Psoas muscle (tissue), 8 donors: Measurements from ENCODE around the gene DIDO1. TPM values are rescaled to one million over a fixed set of nuclear protein-coding genes. Genes with fewer than 3 reads are reported as not detected.
A peak's percentile ranks its signal among the peaks of the same experiment; 100 is the strongest.

Experiments used
- ATAC-seq, 4 donors: fragments of 200-7000 bp; cut with Tn5 transposase; one replicate each; pipeline ENCODE4 v1.9.1; 2020; ENCODE audit warnings: moderate library complexity in 3 of 4, mild to moderate bottlenecking in 2 of 4
- DNase-seq, 2 donors: peaks; one replicate each; pipeline ENCODE4 v3.0.0-alpha.2; 2020
- H3K27ac ChIP-seq: fragments of 200-600 bp; one replicate; pipeline ENCODE4 v1.8.0; 2022
- H3K27me3 ChIP-seq, 3 donors: fragments of 200-600 bp in 1 of 3; one replicate each; pipeline versions ENCODE4 v1.6.1 to v1.8.0; 2013 to 2022; ENCODE audit warnings: low read length in 2 of 3, mild to moderate bottlenecking in 2 of 3, moderate library complexity in 1 of 3; ENCODE audit not compliant: insufficient read depth in 3 of 3
- H3K36me3 ChIP-seq, 2 donors: fragments of 200-600 bp in 1 of 2; one replicate each; pipeline versions ENCODE4 v1.6.1 to v1.8.0; 2013 to 2022; ENCODE audit warnings: low read depth in 1 of 2, mild to moderate bottlenecking in 1 of 2, moderate library complexity in 1 of 2; ENCODE audit not compliant: insufficient read depth in 1 of 2
- H3K4me1 ChIP-seq: fragments of 200-600 bp; one replicate; pipeline ENCODE4 v1.8.0; 2022
- H3K4me3 ChIP-seq: fragments of 200-600 bp; one replicate; pipeline ENCODE4 v1.8.0; 2022; ENCODE audit warnings: mild to moderate bottlenecking
- H3K9me3 ChIP-seq: fragments of 200-600 bp; one replicate; pipeline ENCODE4 v1.8.0; 2022
- WGBS, 3 donors: extraction: QIAGEN DNeasy Blood & Tissue Kit; methylation state at CpG; one replicate each; pipeline versions ENCODE4 v1.1.6 to v1.1.7; 2013; 5-methylcytosine and 5-hydroxymethylcytosine counted together
- intact Hi-C, 2 donors: fragments of 100-400 bp; cut with DNase I; formaldehyde crosslinking; loops; one replicate each; pipeline versions ENCODE4 v1.11.0 to v1.14.2; 2022
- long read RNA-seq, 2 donors: library from polyadenylated mRNA; unstranded; transcript quantifications; one replicate each; pipeline ENCODE4 v2.0.0, GENCODE V29; 2021
- polyA plus RNA-seq, 3 donors: library from polyadenylated mRNA; stranded (reverse); fragments of 200-250 nt; gene quantifications; one replicate each; pipeline ENCODE4 v1.2.3, GENCODE V29; 2013
- total RNA-seq, 4 donors: library from RNA; stranded (reverse); fragmentation: NEBNext Ultra II Directional in 2 of 4; extraction: Animal tissue kit (Norgen Biotek cat#: 25700) in 2 of 4; gene quantifications; one replicate each; pipeline versions ENCODE4 v1.2.1 to v1.2.4, GENCODE V29; 2021 to 2023
- TF ChIP-seq, protein P1 (sequence below): fragments of 200-600 bp; IDR thresholded peaks from one replicate; pipeline ENCODE4 v1.8.0; 2022; ENCODE audit warnings: antibody characterized with exemption
- donor health status: healthy with polysubstance abuse.
- donor health status: DM: no; HTN: no; CAD: no; lungs with moderate emphysema.
- donor health status: Bipolar disorder and iron deficiency.
- donor health status: healthy.
- donor health status: DM: yes; HTN: yes; CAD: no.
- donor health status: DM: no; HTN: no; CAD: no.
- donor health status: DM: no; HTN: no; CAD: no.
- donor health status: DM: yes; HTN: yes; CAD: no.

DIDO1 gene
- total RNA-seq = 10 to 100 TPM; 23.0 to 32.4 (median 27.9) TPM
- polyA plus RNA-seq = 10 to 100 TPM in 2 of 3 donors, 1 to 10 TPM in 1; 10.0 to 23.9 (median 12.7) TPM
- long read RNA-seq, donor 1, transcript DIDO1-202 (6 exons, 2,707 nt) = major isoform, 10 of 28 reads
- long read RNA-seq, donor 1, partial matches to known transcripts = 2 of 28 reads
- long read RNA-seq, donor 1, other reads (novel, unspliced or antisense) = 12 of 28 reads
- long read RNA-seq, donor 2, transcript DIDO1-205 (6 exons, 2,833 nt) = minor isoform, 14 of 74 reads
- long read RNA-seq, donor 2, transcript DIDO1-202 (6 exons, 2,707 nt) = major isoform, 18 of 74 reads
- long read RNA-seq, donor 2, partial matches to known transcripts = 13 of 74 reads
- long read RNA-seq, donor 2, other reads (novel, unspliced or antisense) = 29 of 74 reads

DNA sequence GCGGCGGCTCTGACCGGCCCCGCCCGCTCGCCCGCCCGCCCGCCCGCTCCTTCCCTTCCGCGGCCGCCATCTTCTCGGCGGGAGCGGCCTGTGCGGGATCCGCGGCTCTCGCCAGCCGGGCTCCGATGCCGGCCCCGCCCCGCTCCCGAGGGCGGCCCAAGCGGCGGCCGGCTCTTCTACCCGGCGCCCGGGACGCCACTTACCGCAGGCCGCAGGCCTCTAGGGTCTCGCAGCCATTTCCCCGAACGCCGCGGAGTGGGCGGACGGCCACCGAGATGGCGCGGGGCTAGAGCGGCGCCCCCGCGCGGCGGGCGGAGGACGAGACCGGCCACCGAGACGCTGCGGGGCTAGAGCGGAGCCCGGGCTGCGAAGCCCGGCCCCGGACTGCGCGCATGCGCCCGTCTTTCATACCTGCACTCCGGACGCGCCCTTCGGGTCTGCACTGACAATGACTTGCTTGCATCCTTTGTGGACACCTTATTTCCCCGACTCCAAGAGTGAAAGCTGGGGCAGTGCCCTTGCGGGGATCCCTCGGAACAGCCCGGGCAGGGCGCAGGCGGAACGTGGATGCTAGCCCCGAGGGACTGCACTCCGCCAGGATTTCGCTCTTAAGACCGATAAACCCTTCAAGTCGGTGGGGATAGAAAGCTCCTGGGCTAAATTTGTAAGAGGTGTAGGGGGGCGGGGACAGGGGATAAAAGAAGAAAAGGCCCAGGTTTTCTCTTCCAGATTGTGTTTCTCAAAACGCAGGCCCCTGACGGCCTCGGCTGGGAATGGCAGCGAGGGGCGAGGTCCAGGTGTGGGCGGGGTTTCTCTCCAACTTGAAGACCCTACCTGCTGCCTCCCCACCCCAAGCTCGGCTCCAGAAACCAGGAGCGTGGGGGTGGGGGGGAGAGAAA lies at the start of gene DIDO1:
DIDO1 (minus strand) TSS at position 277 of the 899 bp plus-strand sequence.
- Histone ChIP-seq H3K27me3 (no peaks in the 10 kb centered on the region), H3K9me3 (no peaks in the 10 kb centered on the region), H3K4me3 (peak within 1 kb of the TSS; percentile 99), H3K36me3 (no peaks in the 10 kb centered on the region), H3K27ac (peak within 1 kb of the TSS; percentile 97), H3K4me1 (peaks cover 66% of the 10 kb centered on the region)
- 1 to 3% (median 2%) methylated on average over 57 to 92 of the region's 92 CpGs for WGBS, 3 donors
- peak; percentile 87 to 91 (median 89) for ATAC-seq
- DNase-seq = peak; percentile 89 to 93
- TF ChIP-seq, protein P1, sequence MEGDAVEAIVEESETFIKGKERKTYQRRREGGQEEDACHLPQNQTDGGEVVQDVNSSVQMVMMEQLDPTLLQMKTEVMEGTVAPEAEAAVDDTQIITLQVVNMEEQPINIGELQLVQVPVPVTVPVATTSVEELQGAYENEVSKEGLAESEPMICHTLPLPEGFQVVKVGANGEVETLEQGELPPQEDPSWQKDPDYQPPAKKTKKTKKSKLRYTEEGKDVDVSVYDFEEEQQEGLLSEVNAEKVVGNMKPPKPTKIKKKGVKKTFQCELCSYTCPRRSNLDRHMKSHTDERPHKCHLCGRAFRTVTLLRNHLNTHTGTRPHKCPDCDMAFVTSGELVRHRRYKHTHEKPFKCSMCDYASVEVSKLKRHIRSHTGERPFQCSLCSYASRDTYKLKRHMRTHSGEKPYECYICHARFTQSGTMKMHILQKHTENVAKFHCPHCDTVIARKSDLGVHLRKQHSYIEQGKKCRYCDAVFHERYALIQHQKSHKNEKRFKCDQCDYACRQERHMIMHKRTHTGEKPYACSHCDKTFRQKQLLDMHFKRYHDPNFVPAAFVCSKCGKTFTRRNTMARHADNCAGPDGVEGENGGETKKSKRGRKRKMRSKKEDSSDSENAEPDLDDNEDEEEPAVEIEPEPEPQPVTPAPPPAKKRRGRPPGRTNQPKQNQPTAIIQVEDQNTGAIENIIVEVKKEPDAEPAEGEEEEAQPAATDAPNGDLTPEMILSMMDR = peak; percentile 82
- intact Hi-C loops = no loop called here

DNA sequence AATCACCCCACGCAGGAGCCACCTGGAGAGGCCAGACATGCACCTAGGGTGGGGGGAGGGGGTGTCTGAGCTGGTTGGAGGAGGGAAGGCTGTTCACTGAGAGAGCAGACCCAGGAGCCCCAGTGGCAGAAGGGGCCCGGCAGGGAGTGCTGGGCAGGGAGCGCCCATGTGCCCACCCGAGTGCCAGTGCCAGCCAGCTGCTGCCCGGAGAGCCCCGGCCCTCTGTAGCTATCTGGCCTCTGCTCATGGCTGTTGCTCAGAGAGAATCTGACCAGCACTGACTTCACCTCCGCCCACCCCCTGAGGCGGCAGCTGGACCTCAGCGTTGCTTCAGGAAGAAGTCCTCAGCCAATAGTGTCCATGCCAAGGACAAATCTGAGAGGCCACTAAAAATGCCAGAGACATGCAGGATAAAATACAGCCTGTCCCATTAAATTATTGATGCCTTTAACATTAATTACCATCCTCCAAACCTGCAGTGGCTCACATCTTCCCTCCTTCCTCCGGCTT lies 49.0 kb upstream of the DIDO1 start:
- Histone ChIP-seq H3K27me3 (peaks cover 0 to 94% (median 22%) of the 10 kb centered on the region in 3 donors), H3K4me1 (no peaks in the 10 kb centered on the region), H3K9me3 (no peaks in the 10 kb centered on the region), H3K36me3 (no peaks in the 10 kb centered on the region), H3K4me3 (no peak overlapping the region), H3K27ac (no peak overlapping the region)
- TF ChIP-seq, protein P1 = no peak
- intact Hi-C loops = no loop called here
- ATAC-seq (no peak), DNase-seq (no peak)
- 35 to 42% (median 35%) methylated on average over 8 to 10 of the region's 10 CpGs for WGBS, 3 donors

DNA sequence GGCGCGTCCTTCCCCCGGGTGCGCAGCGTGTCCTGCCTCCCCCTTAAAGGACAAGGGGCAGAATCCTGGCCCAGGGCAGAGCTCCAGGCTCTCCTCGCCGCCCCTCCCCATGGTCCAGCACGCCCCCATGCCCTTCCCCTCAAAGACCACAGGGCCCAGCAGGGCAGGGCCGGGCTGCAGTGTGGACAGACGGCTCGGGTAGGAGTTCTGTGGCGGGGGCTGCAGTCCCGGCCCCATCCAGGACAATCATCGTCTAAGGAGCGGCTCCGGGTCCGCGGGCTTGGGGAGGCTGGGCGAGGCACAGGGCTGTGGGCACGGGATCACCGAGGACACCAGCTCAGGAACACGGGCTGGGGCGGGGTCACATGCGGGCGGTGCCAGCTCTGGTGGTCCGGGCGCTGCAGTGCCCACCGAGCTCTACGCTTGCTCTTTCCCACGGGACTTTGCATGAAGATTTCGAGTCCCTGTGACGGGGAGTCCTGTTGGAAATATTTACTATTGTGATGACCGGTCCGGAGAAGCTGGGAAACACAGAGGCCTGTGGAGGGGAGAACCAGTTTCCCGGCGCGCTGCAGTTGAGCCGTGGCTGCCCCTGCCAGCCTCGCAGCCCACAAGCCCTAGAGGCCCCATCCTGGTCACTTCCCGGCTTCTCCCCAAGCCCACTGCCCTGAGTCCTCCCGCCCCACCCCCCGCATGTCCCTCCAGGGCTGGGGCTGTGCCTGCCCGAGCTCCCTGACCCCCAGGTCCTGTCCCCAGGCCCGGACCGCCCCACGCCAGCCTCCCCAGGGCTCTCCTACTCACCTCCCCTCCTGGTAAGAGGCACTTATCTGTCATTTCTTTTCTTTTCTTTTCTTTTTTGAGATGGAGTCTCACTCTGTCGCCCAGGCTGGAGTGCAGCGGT lies 46.8 kb upstream of the DIDO1 start:
- peak overlapping the region; percentile 34 for H3K4me3 ChIP-seq
- WGBS, 3 donors = 20 to 26% (median 24%) methylated on average over 39 to 48 of the region's 48 CpGs

More for the DNA sequence above, 46.8 kb upstream of the DIDO1 start:
- Histone ChIP-seq H3K27ac (no peak overlapping the region), H3K9me3 (no peaks in the 10 kb centered on the region), H3K27me3 (peaks cover 0 to 91% (median 24%) of the 10 kb centered on the region in 3 donors), H3K4me1 (no peaks in the 10 kb centered on the region), H3K36me3 (no peaks in the 10 kb centered on the region)
- intact Hi-C loops = loop anchor here (1.0 kb wide), 2 partner anchors 35 to 36 kb away; no protein-coding TSS in a partner anchor
- ATAC-seq (peak in 2 of 4 donors; percentile 2 to 24), DNase-seq (no peak)
- TF ChIP-seq, protein P1 = no peak
